Adrenal gland (tissue), 5 donors: ENCODE data around the gene TPGS2.

Experiments used
- POLR2A ChIP-seq, 2 donors: fragments of 450-650 bp; IDR thresholded peaks; one replicate each; pipeline ENCODE4 v1.6.1; 2017; ENCODE audit warnings: antibody characterized with exemption in 2 of 2, mild to moderate bottlenecking in 2 of 2, moderate library complexity in 1 of 2
- TF ChIP-seq, protein P1 (sequence below), 6 experiments: fragments of 450-650 bp in 4 of 6; fragments of 200-600 bp in 2 of 6; sonication (generic) in 1 of 6; IDR thresholded peaks; 1 replicate in 5 of 6; 2 replicates in 1 of 6; pipeline versions ENCODE4 v1.5.1 to v1.8.0; 2016 to 2021; ENCODE audit warnings: antibody characterized with exemption in 6 of 6, mild to moderate bottlenecking in 2 of 6, moderate library complexity in 1 of 6
- donor health status: DM: no; HTN: no; CAD: no.

GRCh38 chr18:36769172-36769571 is 59.6 kb downstream of the TPGS2 start:
- TF ChIP-seq POLR2A (IDR thresholded peaks at IDR 0.05): no peak
- TF ChIP-seq, protein P1, sequence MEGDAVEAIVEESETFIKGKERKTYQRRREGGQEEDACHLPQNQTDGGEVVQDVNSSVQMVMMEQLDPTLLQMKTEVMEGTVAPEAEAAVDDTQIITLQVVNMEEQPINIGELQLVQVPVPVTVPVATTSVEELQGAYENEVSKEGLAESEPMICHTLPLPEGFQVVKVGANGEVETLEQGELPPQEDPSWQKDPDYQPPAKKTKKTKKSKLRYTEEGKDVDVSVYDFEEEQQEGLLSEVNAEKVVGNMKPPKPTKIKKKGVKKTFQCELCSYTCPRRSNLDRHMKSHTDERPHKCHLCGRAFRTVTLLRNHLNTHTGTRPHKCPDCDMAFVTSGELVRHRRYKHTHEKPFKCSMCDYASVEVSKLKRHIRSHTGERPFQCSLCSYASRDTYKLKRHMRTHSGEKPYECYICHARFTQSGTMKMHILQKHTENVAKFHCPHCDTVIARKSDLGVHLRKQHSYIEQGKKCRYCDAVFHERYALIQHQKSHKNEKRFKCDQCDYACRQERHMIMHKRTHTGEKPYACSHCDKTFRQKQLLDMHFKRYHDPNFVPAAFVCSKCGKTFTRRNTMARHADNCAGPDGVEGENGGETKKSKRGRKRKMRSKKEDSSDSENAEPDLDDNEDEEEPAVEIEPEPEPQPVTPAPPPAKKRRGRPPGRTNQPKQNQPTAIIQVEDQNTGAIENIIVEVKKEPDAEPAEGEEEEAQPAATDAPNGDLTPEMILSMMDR (IDR thresholded peaks at IDR 0.05): no peak
